Iris pigment epithelial cell (primary cell): ENCODE measurements around the gene SRPRB.

ENCODE experiments used
- DNase-seq: peaks from one replicate; pipeline ENCODE4 v3.0.0-alpha.2; 2011; ENCODE audit warnings: low read depth

SRPRB gene

DNA sequence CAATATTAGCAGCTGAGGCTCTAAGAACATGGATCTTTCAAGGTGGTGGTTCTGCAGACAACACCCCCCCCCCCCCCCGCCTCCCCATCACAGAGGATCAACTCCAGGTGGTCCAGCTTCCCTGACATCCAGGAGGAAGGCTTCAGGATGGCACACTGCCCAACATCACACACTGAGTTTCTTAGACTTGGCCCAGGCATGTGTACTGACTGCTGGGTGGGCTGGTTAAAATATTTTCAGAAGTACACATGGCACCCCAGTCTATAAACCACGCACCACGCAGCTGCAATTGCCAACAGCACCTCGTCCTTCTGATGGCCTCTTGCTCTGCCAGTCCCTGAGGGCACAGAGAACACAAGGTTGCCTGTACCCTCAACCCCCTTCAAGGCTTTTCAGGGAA, 22.1 kb downstream of the SRPRB start:
- DNase-seq, result no peak

DNA sequence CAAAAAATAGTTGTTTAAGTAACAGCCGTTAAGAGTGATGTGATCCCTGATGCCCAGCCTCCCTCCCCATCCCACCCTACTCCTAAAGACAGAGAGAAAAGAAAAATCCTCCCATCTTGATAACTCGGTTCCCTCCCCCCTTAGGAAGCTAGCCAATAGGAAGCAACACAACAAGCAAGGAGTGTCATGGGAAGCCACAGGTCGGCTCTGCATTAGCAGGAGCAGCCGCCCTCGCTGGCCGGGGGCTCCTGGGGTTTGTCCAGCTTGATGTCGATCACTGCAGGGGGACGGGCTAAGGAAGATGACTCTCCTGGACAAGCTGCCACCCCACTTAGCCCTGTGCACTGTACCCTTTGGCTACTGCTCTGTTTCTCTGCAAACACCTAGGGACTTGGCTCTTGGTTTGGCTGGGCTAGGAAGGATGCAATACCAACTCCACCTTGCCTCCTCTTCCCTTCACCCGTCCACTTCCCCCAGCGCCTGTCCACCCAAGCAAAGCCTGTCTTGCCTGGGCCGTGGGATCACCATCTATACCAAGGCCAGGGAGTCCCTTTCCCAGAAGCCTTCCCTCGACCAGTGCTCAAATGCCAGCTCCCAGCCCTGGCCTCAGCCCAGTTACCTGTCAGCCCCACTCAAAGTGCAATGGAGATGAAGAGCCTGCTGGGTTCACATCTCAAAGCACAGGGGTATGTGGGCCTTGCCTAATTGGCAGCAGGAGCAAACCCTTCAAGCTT, 23.1 kb downstream of the SRPRB start:
- no peak for DNase-seq

DNA sequence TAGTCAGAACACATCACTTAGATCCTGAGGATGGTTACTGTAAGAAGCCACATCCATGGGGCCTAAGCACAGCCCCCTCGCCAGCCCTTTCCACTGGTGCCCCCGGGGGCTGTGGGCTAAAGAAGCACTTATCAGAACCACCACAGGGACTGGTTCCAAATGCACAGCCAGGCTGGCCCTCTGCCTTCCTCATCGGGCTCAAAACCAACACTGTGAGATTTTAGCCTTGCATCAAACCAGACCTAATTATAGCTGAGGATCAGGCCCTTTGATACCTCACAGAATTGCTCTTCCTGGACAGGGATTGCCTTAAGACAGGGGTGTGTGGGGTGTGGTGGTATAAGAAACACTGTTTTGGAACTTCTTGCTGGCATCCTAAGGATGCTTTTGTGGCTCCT, 23.7 kb downstream of the SRPRB start:
- DNase-seq, result no peak

DNA sequence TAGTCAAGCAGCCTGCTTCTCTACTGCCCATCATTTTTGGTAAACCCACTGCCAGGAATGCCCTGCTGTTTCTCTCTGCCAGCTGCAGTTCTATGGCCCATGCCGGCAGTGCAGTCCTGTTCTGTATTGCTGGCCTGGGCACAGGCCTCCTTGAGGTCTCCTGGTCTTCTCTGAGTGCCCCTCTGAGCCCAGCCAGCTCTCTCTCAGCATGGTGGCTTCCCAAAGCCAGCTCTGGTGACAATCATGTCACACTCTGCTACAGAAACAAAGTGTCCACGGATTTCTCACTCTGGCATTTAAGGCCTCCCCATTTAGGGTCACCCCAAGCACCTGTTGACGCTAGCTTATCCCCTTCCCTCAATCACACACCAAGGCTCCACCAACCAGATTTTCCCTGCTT, 24.5 kb downstream of the SRPRB start:
- DNase-seq, result no peak

DNA sequence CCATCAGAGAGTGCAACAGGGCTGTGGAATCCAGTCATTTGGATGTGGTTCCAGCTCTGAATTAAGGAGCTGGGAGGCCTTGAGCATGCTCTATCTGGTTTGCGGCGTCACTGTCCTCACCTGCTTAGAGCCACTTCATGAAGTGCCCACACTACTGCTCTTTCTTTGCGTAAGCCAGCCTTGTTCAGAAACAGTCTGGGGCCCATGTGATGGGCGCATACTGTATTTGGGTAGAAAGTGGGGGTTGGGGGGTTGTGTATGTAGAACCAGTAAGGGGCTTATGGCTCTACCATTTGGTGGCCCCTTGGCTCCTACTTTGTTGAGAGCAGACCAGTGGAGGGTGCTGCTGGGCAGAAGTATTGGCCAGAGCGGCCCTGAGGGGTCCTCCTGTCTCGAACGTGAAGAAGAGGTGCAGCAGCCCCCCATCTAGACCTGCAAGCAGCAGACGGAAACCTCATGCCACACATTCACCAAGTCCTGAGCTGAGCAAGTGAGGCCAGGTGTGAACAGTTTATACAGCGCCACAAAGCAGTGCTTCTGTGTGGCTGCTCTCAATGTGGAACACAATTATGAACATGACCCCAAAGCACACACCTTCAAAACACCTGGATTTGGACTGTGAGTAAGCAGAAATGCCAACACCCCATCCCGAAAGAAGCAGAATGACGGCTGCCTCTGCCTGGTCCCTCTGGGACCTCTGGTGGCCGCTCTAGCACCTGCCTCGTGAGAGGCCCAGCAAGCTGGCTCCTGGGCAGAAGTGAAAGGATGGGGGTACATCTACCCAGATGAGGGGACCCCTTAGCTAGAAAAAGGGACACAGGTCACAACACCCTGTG, 26.6 kb downstream of the SRPRB start:
- DNase-seq, result no peak

DNA sequence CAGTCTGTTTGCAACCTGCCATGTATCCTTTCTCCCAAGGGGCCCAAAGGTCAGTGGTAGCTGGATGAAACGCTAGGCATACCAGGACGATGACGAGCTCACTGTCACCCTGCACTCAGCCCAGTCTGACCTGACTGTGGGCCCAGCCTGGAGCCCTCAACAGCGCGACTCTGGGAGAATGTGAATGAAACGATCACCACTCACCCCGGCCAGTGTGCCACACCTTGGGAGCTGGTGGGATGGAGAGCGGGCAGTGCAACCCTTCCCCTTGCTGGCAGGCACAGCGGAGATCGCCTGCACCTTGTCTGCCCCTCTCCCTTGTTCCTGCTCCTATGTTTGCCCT, 27.2 kb downstream of the SRPRB start:
- DNase-seq, result no peak

DNA sequence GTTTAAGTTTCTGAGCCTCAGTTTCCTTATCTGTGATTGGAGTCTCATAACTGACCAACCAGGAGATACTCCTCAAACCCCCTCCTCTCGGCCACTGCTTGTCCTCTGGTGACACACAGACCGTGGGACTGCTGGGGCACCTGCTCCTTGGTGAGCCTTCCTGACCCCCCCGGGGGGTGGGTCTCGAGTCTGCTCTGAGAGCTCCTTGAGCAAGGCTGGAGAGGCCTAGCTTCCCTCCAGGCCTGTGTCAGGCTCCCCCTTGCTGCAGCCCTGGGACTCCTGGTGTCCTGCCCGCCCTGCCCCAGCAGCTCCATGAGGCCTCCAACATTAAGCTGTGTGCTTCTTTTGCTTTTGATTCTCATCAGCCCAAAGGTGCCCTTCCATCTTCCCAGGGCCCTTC, 27.7 kb downstream of the SRPRB start:
- DNase-seq, result no peak

DNA sequence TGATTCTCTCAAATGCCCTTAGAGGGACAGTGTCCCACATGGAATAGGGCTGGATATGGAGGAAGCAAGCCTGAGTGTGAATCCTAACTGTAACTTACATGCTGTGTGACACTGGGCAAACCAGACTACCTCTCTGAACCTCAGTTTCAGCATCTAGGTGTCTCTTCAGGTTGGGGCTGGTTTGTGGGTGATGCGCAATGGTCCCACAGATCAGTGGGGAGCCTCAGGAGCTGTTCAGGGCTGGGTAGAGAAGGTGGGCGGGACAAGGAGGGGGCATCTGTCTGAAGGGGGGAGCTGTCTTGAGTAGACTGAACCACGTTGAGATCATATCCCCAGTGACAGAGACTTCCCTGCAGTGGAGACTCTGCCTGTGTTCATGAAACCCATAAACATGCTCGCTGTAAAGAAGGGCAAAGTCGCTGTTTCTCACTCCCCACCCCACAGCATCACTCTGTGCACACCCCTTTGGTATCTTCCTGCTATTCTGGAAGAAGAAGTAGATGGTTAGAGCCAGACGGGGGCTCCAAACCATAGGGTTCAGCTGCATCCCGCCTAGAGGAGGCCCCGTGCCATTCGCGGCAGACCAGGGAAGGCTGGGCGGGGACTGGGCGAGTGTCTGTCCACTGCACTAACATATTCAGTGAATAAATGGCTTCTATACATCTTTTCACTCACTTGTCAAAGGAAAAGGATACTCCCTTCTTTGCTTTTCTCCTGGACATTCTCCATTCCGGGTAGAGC, 28.4 kb downstream of the SRPRB start:
- no peak for DNase-seq

DNA sequence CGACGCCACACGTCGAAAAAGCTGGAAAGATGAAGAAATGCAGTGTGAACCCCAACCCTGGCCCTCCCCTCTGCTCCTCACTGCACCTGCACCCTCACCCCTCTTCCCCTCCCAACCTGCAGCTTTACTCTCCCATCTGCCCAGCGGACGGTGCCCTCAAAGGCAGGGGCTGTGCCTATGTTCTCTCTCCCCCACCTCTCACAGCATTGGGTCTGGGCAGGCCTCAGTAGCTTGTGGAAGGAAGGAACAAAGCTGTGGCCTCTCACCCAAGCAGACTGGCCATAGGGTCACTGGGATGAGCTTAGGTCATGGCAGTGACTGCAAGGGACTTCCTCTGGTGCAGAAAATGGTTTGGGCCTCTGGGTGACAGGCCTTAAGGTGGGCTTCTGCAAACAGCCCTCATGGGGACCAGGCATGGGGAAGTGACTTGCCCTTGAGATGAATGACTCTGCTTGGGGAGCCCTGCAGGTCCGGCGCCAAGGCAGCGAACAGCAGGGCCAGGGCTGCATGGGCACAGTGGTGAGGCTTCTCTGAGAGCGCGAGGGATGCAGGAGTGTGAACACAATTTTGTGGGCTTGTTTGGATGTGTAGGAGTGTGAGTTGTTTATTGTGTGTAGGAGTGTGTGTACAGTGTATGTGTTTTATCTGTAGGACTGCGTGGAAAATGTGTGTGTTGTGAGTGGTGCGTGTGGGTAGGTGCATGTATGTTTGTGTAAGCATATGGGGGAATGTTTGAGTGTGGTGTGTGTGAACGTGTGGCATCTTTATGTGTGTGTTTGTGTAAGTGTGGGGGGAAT, 29.2 kb downstream of the SRPRB start:
- DNase-seq, result no peak

DNA sequence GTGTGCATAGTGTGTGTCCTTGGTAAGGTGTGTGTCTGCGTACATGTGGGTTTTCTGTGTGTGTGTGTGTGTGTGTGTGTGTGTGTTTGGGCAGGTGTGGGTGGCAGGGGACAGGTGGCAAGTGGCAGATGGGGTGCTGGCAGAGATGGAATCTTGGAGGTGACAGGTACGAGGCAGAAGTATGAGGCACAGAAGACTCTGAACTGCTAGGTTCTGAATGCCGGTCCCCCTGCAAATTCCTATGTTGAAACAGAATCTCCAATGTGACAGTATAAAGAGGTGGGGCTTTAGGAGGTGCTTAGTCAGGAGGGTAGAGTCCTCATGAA, 29.8 kb downstream of the SRPRB start:
- DNase-seq, result no peak

DNA sequence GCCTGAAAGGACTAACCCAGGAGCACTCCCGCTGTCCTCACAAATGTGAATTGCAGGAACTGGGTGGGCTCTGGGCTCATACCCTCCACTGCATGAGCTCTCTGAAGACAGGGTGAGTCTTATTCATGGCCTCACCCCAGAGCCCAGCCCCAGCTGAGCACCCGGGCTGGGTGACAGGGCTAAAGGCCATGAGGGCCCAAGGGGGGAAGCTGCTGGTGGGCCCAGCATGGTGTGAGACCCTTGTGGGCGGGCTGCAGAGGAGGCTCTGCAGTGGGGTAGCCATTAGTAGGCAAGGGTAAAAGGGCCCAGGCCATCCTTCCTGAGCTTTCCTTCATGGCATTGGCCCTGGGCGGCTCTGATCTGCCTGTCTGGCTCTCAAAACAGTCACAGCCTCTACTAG, 30.3 kb downstream of the SRPRB start:
- DNase-seq, result no peak

DNA sequence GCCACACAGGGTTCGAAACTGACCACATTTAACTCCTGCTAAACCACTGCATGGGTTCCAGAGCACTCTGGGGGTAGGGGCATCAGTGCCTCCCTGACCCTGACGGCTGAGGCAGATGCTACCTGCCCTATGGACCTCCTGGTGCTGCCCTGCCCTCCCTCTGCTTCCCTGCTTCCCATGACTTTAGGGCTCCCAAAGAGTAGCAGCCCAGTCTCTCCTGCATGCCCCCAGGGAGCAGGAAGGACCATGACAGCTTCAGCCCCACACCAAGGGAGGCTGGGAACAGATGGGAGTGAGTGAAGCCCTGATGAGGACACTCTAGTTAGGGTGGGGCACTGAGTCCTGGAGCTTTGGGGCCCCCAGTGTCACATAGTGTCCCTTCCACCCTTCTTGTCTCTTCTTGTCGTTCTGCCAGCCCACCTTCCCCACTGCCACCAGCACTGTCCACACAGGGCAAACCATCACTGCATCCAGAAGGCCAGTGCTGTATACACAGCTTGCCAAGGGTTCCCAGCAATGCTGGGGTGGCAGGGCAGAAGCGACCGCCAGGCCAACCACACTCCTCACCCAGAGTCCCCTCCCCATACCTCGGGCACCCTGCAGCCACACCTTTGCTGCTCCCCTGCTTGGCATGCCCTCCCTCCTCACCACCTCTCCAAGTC, 31.0 kb downstream of the SRPRB start:
- no peak for DNase-seq

DNA sequence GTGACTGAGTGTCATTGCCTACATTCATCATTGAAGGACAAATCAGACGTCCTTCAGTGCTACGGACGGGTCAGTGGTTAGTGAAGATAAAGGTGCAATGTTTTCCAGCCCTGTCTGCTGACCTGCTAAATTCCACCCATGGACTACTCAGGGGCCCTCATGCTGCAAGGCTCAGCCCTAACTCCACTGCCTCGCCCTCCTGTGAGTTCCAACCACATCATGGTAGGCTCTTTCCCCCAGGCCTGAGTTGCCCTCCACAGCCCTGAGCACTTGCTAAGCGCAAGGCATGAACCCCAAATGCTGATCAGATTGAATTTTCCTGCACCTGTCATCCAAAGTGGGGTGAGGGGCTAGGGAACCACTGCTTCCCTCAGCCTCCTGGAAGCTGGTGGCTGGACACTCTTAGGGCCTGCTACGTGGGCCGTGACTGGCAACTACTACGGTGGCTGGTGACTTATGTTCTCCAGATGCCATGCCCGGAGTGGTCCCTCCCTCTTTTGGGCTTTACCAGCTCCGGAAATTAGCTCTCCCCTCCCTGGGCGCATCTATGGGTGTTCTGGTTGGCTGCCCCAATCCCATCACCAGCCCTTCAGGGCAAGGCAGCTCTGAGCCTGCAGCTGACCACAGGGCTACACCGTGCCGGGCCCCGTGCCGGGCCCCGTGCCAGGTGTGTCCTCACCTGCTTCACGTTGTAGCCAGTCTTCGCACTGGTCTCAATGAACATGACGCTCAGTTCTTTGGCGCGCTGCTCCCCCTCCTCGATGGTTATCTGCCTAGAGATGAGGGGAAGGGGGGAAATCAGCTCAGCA, 32.1 kb downstream of the SRPRB start:
- no peak for DNase-seq

DNA sequence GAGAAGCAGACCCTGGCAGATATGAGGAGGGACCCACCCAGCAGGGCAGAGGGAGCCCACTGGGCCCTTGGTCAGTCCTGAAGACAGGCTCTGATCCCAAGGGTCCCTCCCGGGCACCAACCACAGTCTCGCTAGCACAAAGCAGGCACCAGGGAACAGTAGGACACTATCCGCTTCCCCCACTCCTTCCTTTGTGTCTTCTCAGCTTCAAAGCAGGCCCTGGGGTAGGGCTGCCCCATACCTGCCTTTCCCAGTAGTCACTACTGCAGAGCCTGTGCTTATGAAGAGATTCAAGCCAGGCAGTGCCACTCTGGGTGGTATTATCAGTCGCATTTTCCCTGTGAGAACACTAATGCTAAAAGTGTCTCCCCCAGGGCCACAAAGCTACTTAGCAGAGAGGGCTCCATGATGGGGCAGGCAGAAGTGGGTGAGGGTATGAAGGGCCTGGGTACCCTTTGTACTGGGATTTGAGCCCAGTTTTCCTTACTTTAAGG, 32.7 kb downstream of the SRPRB start:
- no peak for DNase-seq

DNA sequence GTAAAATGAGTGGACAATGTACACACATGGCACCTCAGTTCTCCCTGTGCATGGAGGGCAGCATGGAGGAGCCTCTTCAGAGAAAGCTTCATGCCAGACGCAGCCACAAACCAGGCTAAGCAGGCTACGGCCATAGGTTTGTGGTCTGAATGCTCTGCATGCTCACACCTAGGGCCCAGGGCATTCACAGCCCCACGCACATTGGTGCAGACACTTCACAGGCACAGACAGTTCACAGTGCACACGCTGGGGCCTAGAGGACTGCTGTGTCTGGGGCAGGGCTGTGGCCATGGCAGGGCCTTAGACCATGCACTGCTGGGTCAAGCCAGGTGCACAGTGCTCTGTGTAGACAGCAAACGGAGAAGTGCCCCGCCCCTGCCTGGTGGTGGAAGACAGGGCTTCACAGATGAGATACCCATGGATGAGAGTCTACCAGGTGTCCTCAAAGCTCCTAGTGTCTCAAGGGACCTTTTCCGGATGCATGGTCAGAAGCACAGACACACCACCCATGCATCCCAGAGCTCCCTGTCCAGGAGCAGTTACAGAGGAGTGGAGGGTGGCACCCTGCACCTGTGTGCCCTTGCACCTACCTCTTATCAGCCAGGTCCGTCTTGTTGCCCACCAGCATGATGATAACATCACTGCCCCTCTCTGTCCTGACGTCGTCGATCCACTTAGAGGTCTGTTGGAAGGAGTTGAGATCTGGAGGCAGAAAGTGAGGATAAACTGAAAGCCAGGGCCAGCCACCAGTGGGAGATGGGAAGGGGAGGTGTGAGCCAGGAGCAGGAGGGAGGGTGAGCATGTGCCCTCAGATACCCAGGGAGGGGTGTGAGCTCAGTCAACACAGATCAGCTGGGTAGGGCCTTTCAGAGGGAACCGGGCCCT, 33.5 kb downstream of the SRPRB start:
- DNase-seq, result no peak

DNA sequence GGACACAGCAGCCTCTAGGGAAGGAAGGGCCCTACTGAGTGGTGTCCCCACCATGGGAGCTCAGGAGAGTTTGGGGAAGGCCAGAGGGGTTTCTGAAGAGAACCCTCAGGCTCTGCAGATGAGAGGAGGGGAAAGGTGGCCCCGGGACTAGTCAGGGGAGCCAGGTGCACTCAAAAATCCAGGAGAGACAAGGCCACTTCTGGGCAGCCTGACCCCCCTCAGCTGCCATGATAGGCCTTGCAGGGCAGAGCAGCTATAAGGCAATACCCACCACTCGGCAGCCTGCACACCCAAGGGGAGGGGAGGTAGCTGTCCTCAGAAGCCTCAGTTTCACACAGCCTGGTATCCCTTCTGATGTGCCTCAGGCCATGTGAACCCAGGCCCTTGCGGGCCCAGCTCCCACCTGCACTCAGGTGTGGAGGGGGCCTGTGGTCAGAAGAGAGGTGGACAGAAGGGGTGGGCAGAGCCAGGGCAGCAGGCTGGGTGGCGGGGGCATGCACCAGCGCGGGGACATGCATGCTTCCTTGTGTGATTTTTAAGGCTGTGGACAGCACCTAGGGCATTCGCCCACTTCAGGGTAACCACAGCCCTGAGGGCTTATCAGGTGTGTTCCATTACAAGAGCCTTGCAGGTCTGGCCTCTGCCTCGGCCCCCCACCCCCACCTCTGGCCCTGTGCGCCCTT, 34.6 kb downstream of the SRPRB start:
- DNase-seq, result no peak

DNA sequence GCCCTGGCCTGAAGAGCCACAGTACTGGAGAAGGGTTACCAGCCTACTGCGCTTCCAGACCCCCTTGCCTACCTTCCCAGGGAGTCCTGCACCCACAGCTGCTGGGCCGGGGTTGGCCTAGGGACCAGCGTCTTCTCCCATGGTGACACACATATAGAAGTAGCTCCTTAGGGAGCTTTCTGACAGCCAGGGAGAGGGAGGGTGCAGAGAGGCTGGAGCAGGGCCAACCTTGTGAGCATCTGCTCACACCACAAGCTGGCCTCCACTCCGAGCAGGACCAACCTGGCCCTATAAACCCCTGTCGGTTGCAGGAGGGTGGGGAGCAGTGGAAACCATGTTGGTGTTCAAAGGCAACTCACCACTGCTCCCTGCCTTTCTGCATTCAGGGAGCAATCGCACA, 35.2 kb downstream of the SRPRB start:
- DNase-seq, result no peak

DNA sequence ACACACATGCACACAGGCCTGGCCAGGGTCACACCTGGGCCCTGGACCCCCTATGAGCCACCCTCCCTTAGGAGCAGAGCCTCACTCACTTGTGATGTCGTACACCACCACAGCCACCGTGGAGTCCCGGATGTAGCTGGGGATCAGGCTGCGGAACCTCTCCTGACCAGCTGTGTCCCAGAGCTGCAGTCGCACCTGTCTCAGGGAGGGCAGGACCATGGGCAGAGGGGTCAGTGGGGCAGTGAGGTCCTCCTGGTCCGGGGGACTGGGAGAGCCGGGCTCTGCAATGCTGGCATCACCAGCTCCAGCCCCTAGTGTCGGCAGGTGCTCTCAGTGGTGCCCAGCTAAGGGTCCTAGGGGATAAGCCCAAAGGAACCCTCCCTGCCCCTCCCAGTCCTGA, 35.6 kb downstream of the SRPRB start:
- no peak for DNase-seq

DNA sequence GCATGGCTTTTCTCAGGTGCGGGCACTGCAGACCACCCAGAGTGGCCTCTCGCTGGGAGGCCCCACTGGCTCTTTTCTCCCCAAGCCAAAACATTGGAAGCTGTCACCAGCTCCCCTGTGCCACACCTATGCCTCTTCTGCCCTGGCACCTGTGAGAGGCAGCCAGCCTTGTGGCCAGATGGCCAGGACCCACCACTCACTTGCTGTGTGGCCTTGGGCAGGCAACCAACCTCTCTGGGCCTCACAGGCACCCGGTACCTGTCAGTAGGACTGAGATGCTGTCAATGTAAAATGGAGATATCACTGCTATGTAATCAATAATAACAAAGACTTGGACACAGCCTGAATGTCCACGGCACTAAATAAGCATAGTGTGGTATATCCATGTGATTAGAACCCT, 36.5 kb downstream of the SRPRB start:
- no peak for DNase-seq
